GM20431 (cell line): ENCODE measurements around the gene EIF1.
"Not testable (repeated sequence)": the region's sequence is repeated elsewhere in the genome, so short reads cannot be mapped to it uniquely, and the experiment has no call there.

Experiments used
- in situ Hi-C: fragments of 300-500 bp; cut with MseI, MboI; formaldehyde crosslinking; loops from one replicate; pipeline ENCODE4 v1.15.0; 2020; ENCODE audit warnings: low sequenced_read_pairs; ENCODE audit not compliant: unreplicated experiment

EIF1 gene

DNA sequence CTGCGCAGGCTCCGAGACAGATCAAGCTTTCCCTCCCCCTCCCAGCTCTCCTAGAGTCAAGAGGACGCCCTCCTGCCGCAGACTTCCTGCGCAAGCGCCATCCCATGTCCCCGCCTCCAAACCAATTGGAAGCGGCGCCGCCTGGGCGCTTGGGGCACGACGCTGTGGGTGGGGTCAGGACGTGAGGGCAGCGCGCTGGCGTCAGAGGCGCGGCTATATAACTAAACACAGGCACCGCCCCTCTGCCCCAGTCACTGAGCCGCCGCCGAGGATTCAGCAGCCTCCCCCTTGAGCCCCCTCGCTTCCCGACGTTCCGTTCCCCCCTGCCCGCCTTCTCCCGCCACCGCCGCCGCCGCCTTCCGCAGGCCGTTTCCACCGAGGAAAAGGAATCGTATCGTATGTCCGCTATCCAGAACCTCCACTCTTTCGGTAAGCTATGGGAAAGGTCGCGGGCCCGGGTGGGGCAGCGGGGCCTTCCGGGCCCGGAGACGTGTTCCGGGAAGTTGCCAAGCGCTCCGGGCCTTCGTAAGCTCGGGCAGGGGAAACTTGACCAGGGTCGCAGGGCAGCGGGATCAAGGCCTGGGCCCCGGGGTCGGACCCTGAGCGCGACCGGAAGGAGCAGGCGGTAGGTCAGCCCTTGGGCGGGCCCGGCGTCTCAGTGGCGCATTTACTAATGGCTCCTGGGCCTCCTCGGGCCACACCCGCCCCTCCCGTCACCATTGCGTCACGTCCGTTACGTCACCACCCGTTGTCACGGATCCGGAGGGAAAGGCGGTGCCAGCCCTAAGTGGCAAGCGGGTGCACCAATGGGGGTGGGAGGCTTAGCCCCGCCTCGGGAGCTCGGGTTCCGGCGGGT, at the start of gene EIF1:
EIF1 (plus strand) TSS at position 245 of the 856 bp plus-strand sequence; CDS start at position 399, 154 bp downstream.
- in situ Hi-C loops, result no loop called here

DNA sequence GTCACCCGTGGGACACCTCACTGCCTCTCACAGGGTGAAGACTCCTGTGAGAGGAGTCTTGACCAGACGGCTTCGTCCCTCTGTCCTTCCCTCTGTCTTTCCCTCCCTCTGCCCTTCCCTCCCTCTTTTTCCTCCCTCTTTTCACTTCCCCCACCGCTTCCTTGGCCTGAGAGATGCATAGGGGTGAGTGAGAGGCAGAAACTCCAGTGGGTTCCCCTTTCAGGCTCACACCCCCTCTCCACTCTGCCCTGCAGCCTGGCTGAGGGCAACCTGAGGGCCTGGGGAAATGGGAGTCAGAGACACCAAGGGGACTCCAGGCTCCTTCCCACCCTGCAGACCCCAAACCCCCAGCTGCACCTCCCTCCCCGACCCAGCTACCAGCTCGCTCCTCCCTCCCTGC, 49.7 kb upstream of the EIF1 start:
- in situ Hi-C loops, result no loop called here

DNA sequence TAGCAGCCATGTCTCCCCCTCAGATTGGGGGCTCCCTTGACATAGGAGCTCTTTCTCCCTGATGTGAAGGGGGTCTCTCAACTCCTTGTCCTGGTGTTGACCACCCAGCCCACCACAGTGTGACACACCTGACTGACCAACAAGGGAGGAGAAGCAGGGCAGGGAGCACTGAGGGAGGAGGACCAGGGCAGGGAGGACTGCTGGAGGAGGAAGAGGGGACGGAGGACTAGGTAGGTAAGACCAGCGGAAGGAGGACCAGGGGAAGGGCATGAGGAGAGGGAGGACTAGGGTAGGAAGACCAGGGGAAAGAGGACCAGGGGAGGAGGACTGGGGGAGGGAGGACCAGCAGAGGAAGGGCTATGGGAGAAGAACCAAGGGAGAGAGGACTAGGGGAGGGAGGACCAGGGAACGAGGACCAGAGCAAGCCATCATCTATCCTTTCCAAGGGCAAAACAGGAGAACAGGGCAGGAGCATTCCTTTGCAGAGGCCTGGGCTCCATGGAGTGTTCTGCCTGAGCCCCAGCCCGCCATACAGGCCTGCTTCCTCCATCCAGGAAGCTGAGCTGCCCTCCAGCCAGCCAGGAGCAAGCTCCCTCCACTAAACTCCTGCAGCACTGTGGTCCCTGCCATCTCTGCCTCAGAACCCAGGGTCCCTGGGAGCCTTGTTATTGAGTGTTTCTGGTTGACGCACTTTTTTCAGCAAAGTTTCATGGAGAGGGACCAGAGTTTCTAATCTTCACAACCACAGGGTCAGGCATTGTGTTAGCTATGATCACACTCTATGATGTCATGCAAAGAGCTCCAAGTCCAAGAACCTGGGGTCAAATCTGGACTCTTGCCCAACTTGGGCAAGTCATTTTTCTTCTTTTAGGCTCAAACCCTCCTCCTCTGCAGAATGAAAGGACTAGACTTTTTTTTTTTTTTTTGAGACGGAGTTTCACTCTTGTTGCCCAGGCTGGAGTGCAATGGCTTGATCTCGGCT, 48.9 kb upstream of the EIF1 start:
- in situ Hi-C loops, result no loop called here

GRCh38 chr17:41640596-41640995, 48.1 kb upstream of the EIF1 start:
- in situ Hi-C loops, result not testable (repeated sequence)

- in situ Hi-C loops, result no loop called here
Observed at GRCh38 chr17:41642252-41643156, 46.2 kb upstream of the EIF1 start.

DNA sequence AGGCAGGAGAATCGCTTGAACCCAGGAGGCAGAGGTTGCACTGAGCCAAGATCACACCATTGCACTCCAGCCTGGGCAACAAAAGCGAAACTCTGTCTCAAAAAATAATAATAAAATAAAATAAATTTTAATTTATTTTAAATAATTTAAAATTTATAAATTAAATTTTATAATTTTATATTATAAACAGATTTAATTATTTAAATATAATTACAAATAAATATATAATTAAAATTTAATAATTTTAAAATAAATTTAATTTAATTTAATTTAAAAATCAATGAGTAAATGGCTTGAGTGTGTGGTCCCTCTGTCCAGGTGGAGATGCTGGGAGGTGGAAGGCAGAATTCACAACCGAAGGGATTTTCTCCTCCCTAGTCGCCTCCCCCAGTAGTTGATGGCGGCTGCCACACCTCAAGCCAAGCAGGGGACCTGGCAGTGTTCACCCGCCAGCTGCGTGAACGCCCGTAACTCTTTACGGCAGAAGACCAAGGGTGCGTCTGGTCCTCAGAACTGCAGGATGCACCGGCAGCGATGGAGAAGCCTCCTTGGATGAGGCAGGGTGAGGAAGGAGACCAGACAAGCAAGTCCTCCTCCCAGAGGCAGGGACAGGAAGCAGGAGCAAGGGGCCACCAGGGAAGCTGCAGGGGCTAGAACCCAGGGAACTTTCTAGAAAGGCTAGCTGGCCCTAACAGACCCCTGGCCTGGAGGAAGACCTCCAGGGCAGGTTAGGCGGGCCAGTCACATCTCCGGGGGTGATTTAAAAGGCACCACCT, 41.5 kb upstream of the EIF1 start:
- in situ Hi-C loops, result no loop called here

DNA sequence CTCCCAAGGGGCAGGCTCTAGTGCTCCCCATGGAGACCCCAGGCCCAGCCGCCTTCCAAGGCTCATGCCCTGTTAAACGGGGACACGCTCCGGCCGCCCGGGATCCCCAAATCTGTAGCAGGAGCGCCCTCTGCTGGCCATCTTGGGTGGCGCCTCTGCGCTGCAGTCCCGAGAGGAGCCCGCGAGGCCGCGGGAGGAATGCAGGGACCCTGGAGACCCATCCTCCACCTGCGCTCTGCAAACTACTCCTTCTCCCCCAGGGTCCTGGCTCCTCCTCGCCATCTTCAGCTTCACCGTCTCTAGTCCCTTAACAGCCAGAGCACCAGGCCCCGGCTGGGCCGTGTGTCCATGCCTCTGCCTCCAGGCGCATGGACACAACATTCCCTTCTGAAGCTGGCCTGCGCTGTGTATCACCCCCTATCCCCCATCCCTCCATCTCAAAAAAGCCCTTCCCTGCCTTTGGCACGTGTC, 40.7 kb upstream of the EIF1 start:
- in situ Hi-C loops, result no loop called here

- in situ Hi-C loops, result no loop called here
Observed at GRCh38 chr17:41648411-41649195, 40.1 kb upstream of the EIF1 start.

GRCh38 chr17:41649923-41650519, 38.7 kb upstream of the EIF1 start:
- in situ Hi-C loops, result no loop called here

- in situ Hi-C loops, result no loop called here
Observed at GRCh38 chr17:41650794-41651624, 37.7 kb upstream of the EIF1 start.

GRCh38 chr17:41651625-41652460, 36.8 kb upstream of the EIF1 start:
- in situ Hi-C loops, result no loop called here

- in situ Hi-C loops, result no loop called here
Observed at GRCh38 chr17:41652461-41652970, 36.2 kb upstream of the EIF1 start.

DNA sequence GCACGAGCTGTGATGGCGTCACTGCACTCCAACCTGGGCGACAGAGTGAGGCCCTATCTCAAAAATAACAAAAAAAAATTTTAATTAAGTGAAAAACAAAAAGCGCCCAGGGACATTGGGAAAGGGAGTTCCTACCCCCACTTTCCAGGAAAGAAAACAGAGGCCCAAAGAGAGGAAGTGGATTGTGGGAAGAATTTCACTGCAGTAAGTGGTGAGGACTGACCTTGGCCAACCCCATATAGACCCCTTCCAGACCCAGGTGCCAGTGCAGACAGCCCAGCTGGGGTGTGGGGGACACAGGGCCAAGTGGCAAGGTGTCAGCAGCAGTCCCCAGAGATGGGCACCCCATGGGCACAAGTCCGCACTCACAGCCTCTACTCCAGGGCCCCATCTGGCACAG, 35.3 kb upstream of the EIF1 start:
- in situ Hi-C loops, result no loop called here

DNA sequence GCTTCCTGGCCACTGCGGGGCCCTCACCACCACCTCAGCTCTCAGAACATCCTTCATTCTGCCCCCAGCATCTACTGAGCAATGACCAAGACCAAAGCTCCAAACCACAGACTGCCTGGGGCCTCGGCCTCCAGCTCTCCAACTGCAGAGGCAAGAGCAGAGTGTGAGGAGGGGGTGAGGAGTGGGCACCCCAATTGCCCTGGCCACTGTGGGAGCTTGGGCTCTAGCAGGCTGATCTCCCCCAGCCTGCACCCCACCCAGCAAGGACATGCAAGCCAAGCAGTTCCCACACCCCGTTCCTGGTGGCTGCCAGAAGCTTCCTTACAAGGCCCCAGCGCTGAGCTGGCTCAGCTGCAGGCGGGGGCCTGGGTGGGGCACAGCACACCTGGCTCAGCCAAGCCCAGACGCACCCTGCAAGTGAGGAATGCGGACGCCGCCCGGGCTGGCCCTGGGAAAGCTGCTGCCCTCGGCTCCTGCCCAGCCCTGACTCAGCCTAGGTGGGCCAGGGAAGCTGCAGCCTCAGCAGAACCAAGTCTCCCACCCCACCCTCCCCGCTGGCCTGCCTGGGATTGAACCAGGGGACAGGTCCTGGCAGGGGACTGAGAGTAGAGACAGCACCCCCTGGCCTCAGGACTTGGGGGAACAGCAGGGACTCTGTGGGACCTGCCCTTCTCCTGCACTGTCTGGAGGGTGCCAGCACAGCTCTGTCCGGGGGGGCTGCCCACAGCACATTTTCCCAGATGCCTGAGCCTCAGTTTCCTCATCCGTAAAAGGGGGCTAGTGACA, 34.6 kb upstream of the EIF1 start:
- in situ Hi-C loops, result no loop called here
